Measurements from ENCODE around the gene RNPEP. TPM values are rescaled to one million over a fixed set of nuclear protein-coding genes. Genes with fewer than 3 reads are reported as not detected.

RNPEP gene
- total and polyA plus RNA-seq, 2 of the 13 experiments (the other 11 are each of a cell fraction or from before 2014, with no cell fraction given): 20.6 to 38.4 TPM

GRCh38 chr1:202009326-202010179 lies 27.1 kb downstream of the RNPEP start (continued):
- no peak for TF ChIP-seq SNAI1 (CRISPR knock-in tag; IDR thresholded peaks at IDR 0.05; ENCODE audit: borderline replicate concordance)
- TF ChIP-seq ZMYM3 (CRISPR knock-in tag; IDR thresholded peaks at IDR 0.05): no peak
- TF ChIP-seq ZNF382 (CRISPR knock-in tag; IDR thresholded peaks at IDR 0.05; ENCODE audit: borderline replicate concordance): no peak
- no peak for TF ChIP-seq IRX3 (CRISPR knock-in tag; IDR thresholded peaks at IDR 0.05; ENCODE audit: borderline replicate concordance, low read depth)
- TF ChIP-seq ZNF543 (CRISPR knock-in tag; IDR thresholded peaks at IDR 0.05): 0 out of 2 replicates have a peak, but pooled peaks have one; percentile 14
- peak; percentile 46; the same call in 1 of the 2 replicates for TF ChIP-seq ZBTB7B (CRISPR knock-in tag; IDR thresholded peaks at IDR 0.05)
- TF ChIP-seq ZNF225 (CRISPR knock-in tag; IDR thresholded peaks at IDR 0.05): no peak
- TF ChIP-seq KDM5B (CRISPR knock-in tag; IDR thresholded peaks at IDR 0.05; ENCODE audit: borderline replicate concordance): no peak
- no peak for TF ChIP-seq BCL3 (CRISPR knock-in tag; IDR thresholded peaks at IDR 0.05)
- no peak for TF ChIP-seq ARHGAP35 (CRISPR knock-in tag; IDR thresholded peaks at IDR 0.05; ENCODE audit: borderline replicate concordance)
- TF ChIP-seq KDM1A (CRISPR knock-in tag; IDR thresholded peaks at IDR 0.05): no peak
- TF ChIP-seq SP4 (CRISPR knock-in tag; IDR thresholded peaks at IDR 0.05): no peak
- TF ChIP-seq HMG20A (CRISPR knock-in tag; IDR thresholded peaks at IDR 0.05; ENCODE audit: borderline replicate concordance): no peak
- TF ChIP-seq FOXA1 (IDR thresholded peaks at IDR 0.05): no peak
- no peak for TF ChIP-seq FOXA1 (CRISPR knock-in tag; IDR thresholded peaks at IDR 0.05)
- no peak for TF ChIP-seq E2F2 (CRISPR knock-in tag; IDR thresholded peaks at IDR 0.05; ENCODE audit: borderline replicate concordance)
- no peak for TF ChIP-seq MAFF (IDR thresholded peaks at IDR 0.05; ENCODE audit: low read depth, low read length)
- no peak for TF ChIP-seq ZNF460 (CRISPR knock-in tag; IDR thresholded peaks at IDR 0.05; ENCODE audit: borderline replicate concordance)
- no peak; the same call in 1 of the 2 replicates for TF ChIP-seq ETV5 (CRISPR knock-in tag; IDR thresholded peaks at IDR 0.05; ENCODE audit: borderline replicate concordance)
- TF ChIP-seq DNMT3B (CRISPR knock-in tag; conservative IDR thresholded peaks at IDR 0.05): no peak
- TF ChIP-seq SETDB1 (CRISPR knock-in tag; IDR thresholded peaks at IDR 0.05; ENCODE audit: borderline replicate concordance): no peak
- no peak for TF ChIP-seq ZHX2 (IDR thresholded peaks at IDR 0.05; ENCODE audit: low read depth)
- no peak for TF ChIP-seq ZHX2 (CRISPR knock-in tag; IDR thresholded peaks at IDR 0.05; ENCODE audit: borderline replicate concordance)

Data from HepG2 (cell line).